Endothelial cell of umbilical vein (primary cell): ENCODE results near the gene CAPZA2. TPM values are rescaled to one million over a fixed set of nuclear protein-coding genes. Genes with fewer than 3 reads are reported as not detected.
"Not testable (repeated sequence)": the region's sequence is repeated elsewhere in the genome, so short reads cannot be mapped to it uniquely, and the experiment has no call there.

Experiments
- BruUV-seq: library from RNA; stranded (reverse); fragments of 400-500 nt; replicated peaks from 2 replicates; lab custom pipeline; 2021; lab: Mats Ljungman, UMichigan
- CTCF ChIA-PET: fragments of 300-600, 350-600 bp; sonication (Branson Sonifier 250); formaldehyde crosslinking; loops from one replicate; lab custom pipeline; 2021; ENCODE audit warnings: antibody characterized with exemption, inconsistent platforms; lab: Charles Lee
- POLR2A ChIA-PET: fragments of 300-600, 350-600 bp; sonication (Branson Sonifier 250); formaldehyde crosslinking; loops from one replicate; lab custom pipeline; 2021; ENCODE audit warnings: antibody characterized with exemption, inconsistent platforms; lab: Charles Lee
- DNase-seq: peaks from one replicate; pipeline ENCODE4 v3.0.0-alpha.2; 2011; ENCODE audit warnings: low read depth, low spot score
- FAIRE-seq: peaks from 2 replicates; lab custom pipeline; 2011; peaks lifted over from hg19 to GRCh38; lab: Jason Lieb, UNC
- H2AFZ ChIP-seq: 2 replicates; pipeline ENCODE4 v1.6.0; 2012; ENCODE audit warnings: low read depth, low read length, control low read depth, inconsistent platforms
- H3K27ac ChIP-seq: 2 replicates; pipeline ENCODE4 v1.5.1; 2011; ENCODE audit warnings: low read depth, mild to moderate bottlenecking, control low read depth, low read length, moderate library complexity; ENCODE audit not compliant: insufficient read depth
- H3K27me3 ChIP-seq, 2 experiments: 2 replicates each; pipeline versions ENCODE4 v1.6.0 to v1.6.1; 2011; ENCODE audit warnings: low read length in 2 of 2, mixed read lengths in 1 of 2; ENCODE audit not compliant: control insufficient read depth in 2 of 2, insufficient read depth in 2 of 2
- H3K36me3 ChIP-seq, 2 experiments: 2 replicates in 1 of 2; 3 replicates in 1 of 2; pipeline ENCODE4 v1.5.1; 2011; ENCODE audit warnings: low read length in 2 of 2, mild to moderate bottlenecking in 1 of 2, moderate library complexity in 1 of 2; ENCODE audit not compliant: control insufficient read depth in 2 of 2, insufficient read depth in 2 of 2; ENCODE audit errors: extremely low read depth in 1 of 2
- H3K4me1 ChIP-seq: 3 replicates; pipeline ENCODE4 v1.5.1; 2011; ENCODE audit warnings: mild to moderate bottlenecking, low read length; ENCODE audit not compliant: control insufficient read depth, insufficient read depth; ENCODE audit errors: extremely low read depth
- H3K4me2 ChIP-seq: 2 replicates; pipeline ENCODE4 v1.6.1; 2011; ENCODE audit warnings: low read length, control low read depth, mixed read lengths; ENCODE audit not compliant: insufficient read depth
- H3K4me3 ChIP-seq, 3 experiments: fragments of 200-600 bp in 1 of 3; sonication (generic), shearing (Covaris generic) in 1 of 3; replicated peaks in 1 of 3; 2 replicates each; pipeline ENCODE4 v1.5.1; 2011 to 2016; ENCODE audit warnings: control low read depth in 3 of 3, low read length in 3 of 3, mild to moderate bottlenecking in 2 of 3, inconsistent platforms in 1 of 3, low read depth in 1 of 3, moderate library complexity in 1 of 3; ENCODE audit not compliant: insufficient read depth in 1 of 3
- H3K79me2 ChIP-seq: 2 replicates; pipeline ENCODE4 v1.6.0; 2012; ENCODE audit warnings: low read length, inconsistent platforms; ENCODE audit not compliant: control insufficient read depth, insufficient read depth
- H3K9ac ChIP-seq: replicated peaks from 2 replicates; pipeline ENCODE3; 2011; ENCODE audit warnings: low read length, control low read depth; ENCODE audit not compliant: insufficient read depth; ENCODE audit errors: extremely low read depth
- H3K9me1 ChIP-seq: replicated peaks from 3 replicates; pipeline ENCODE4 v1.6.0; 2011; ENCODE audit warnings: mild to moderate bottlenecking, low read length; ENCODE audit not compliant: control insufficient read depth, insufficient read depth; ENCODE audit errors: extremely low read depth
- H3K9me3 ChIP-seq: replicated peaks from 2 replicates; pipeline ENCODE4 v1.5.1; 2012; ENCODE audit warnings: low read length, inconsistent platforms; ENCODE audit not compliant: control insufficient read depth, insufficient read depth
- H4K20me1 ChIP-seq: replicated peaks from 2 replicates; pipeline ENCODE3; 2011; ENCODE audit warnings: mild to moderate bottlenecking, low read length; ENCODE audit not compliant: control insufficient read depth, insufficient read depth; ENCODE audit errors: extremely low read depth
- CTCF ChIP-seq, 2 donors: IDR thresholded peaks; 1 replicate in 1 of 2; 2 replicates in 1 of 2; pipeline ENCODE4 v1.5.1; 2011; ENCODE audit warnings: low read length in 2 of 2, mild to moderate bottlenecking in 2 of 2, moderate library complexity in 2 of 2, control low read depth in 1 of 2, inconsistent platforms in 1 of 2, low read depth in 1 of 2; ENCODE audit not compliant: insufficient read depth in 1 of 2; ENCODE audit errors: extremely low read depth in 1 of 2
- EZH2 ChIP-seq: IDR thresholded peaks from 2 replicates; pipeline ENCODE4 v1.6.1; 2012; ENCODE audit warnings: borderline replicate concordance, low read depth, mild to moderate bottlenecking, moderate library complexity, low read length, inconsistent platforms; ENCODE audit not compliant: severe bottlenecking
- FOS ChIP-seq: IDR thresholded peaks from 2 replicates; pipeline ENCODE4 v1.6.1; 2011; ENCODE audit warnings: mild to moderate bottlenecking, low read length, moderate library complexity, borderline replicate concordance; ENCODE audit not compliant: insufficient read depth
- GATA2 ChIP-seq: IDR thresholded peaks from 2 replicates; pipeline ENCODE4 v1.7.0; 2011; ENCODE audit warnings: low read depth, mild to moderate bottlenecking, moderate library complexity, mixed read lengths, low read length; ENCODE audit not compliant: insufficient read length, insufficient read depth
- JUN ChIP-seq: IDR thresholded peaks from 2 replicates; pipeline ENCODE4 v1.6.1; 2011; ENCODE audit warnings: borderline replicate concordance, low read depth; ENCODE audit not compliant: insufficient read length, insufficient read depth
- MAX ChIP-seq: IDR thresholded peaks from 2 replicates; pipeline ENCODE4 v1.6.1; 2011; ENCODE audit not compliant: insufficient read depth, insufficient read length
- MYC ChIP-seq: IDR thresholded peaks from one replicate; pipeline ENCODE4 v1.6.1; 2011; ENCODE audit warnings: mild to moderate bottlenecking, low read depth, low read length
- POLR2A ChIP-seq: IDR thresholded peaks from 2 replicates; pipeline ENCODE4 v1.6.1; 2012; ENCODE audit warnings: low read depth, mild to moderate bottlenecking, control low read depth, low read length
- POLR2AphosphoS5 ChIP-seq: IDR thresholded peaks from 2 replicates; pipeline ENCODE4 v1.6.1; 2012; ENCODE audit warnings: low read depth, mild to moderate bottlenecking, control low read depth, low read length, moderate library complexity; ENCODE audit not compliant: insufficient read depth
- dilution Hi-C: fragments of 300-500 bp; cut with MboI; formaldehyde crosslinking; loops from one replicate; pipeline ENCODE4 v1.15.0; 2019; ENCODE audit warnings: low sequenced_read_pairs; ENCODE audit not compliant: extremely low pct_ligation_motif_present
- intact Hi-C: fragments of 100-400 bp; cut with micrococcal nuclease; formaldehyde crosslinking; loops from one replicate; pipeline ENCODE4 v1.10.0; 2022
- polyA plus RNA-seq, 4 experiments: library from polyadenylated mRNA; depleted of rRNA in 3 of 4; stranded (reverse) in 3 of 4; unstranded in 1 of 4; fragments of >200 nt; gene quantifications; 2 replicates each; pipeline versions ENCODE4 v1.2.1 to v1.2.3, GENCODE V29; 2011 to 2012; ENCODE audit warnings: missing spikeins in 1 of 4
- total RNA-seq: library from RNA; stranded (reverse); gene quantifications from 2 replicates; pipeline ENCODE4 v1.2.3, GENCODE V29; 2021

The CAPZA2 gene
- total and polyA plus RNA-seq, 2 donors (not counting 3 experiments of a cell fraction or from before 2014, with no cell fraction given) = 48.1 to 347 TPM

GRCh38 chr7:116812860-116813259 lies 49.5 kb upstream of the CAPZA2 start:
- Histone ChIP-seq H3K4me1 (peaks cover 8% of the 10 kb centered on the region), H3K9me1 (no peaks in the 10 kb centered on the region), H3K27me3 (no peaks in the 10 kb centered on the region), H3K27ac (no peak overlapping the region), H3K9ac (no peak overlapping the region), H3K4me2 (no peak overlapping the region), H3K4me3 (no peak overlapping the region), H3K36me3 (no peaks in the 10 kb centered on the region), H2AFZ (no peak overlapping the region), H3K79me2 (no peaks in the 10 kb centered on the region), H3K9me3 (no peaks in the 10 kb centered on the region), H4K20me1 (no peaks in the 10 kb centered on the region)
- POLR2A ChIA-PET = interaction anchor here (0.6 kb wide), 1 partner anchor 101 kb away, joined by 3 read pairs; no protein-coding TSS in a partner anchor
- CTCF ChIA-PET = interaction anchor here (1.0 to 2.2 kb wide), 3 partner anchors 222 to 633 kb away, joined by 3 to 9 read pairs (median 5); no protein-coding TSS in a partner anchor
- DNase-seq (no peak), FAIRE-seq (no peak)
- no TSS peak for BruUV-seq
- TF ChIP-seq MYC (no peak), GATA2 (no peak), MAX (no peak), FOS (no peak), CTCF (IDR thresholded peaks at IDR 0.05; ENCODE audit: extremely low read depth in 1 of 2, insufficient read depth in 1 of 2, low read depth in 1 of 2, low read length in 2 of 2) (no peak), EZH2 (no peak), POLR2AphosphoS5 (no peak), JUN (no peak), POLR2A (no peak)
- dilution Hi-C loops = no loop called here
- intact Hi-C loops = no loop called here

- DNase-seq, FAIRE-seq, H4K20me1 ChIP-seq, POLR2A ChIA-PET, intact Hi-C loops, H3K4me2 ChIP-seq, H3K4me1 ChIP-seq, BruUV-seq, H3K4me3 ChIP-seq, H3K9ac ChIP-seq, H3K27ac ChIP-seq, H3K79me2 ChIP-seq, dilution Hi-C loops, H3K27me3 ChIP-seq, H3K9me3 ChIP-seq, H2AFZ ChIP-seq, H3K36me3 ChIP-seq, H3K9me1 ChIP-seq: not testable (repeated sequence)
- CTCF ChIA-PET = interaction anchor here (1.0 to 2.2 kb wide), 4 partner anchors 24 to 633 kb away, joined by 3 to 9 read pairs (median 5); no protein-coding TSS in a partner anchor
These were observed 49.0 kb upstream of the CAPZA2 start for GRCh38 chr7:116813371-116813770.
